Activated T-helper 1 cell treated with Interleukin-2 at 50 U/mL for 16 hours (primary cell): Measurements from ENCODE around the gene TBRG4.
A peak's percentile ranks its signal among the peaks of the same experiment; 100 is the strongest.
"Not testable (repeated sequence)": the region's sequence is repeated elsewhere in the genome, so short reads cannot be mapped to it uniquely, and the experiment has no call there.

Experiments used
- DNase-seq: peaks from one replicate; pipeline ENCODE4 v3.0.0-alpha.2; 2020; ENCODE audit warnings: low read depth

Gene TBRG4

GRCh38 chr7:45111298-45112223, at the start of gene TBRG4:
TBRG4 (minus strand) TSS chr7:45111697; CDS start chr7:45109237, 2,460 bp downstream.
- DNase-seq = peak; percentile 89

DNA sequence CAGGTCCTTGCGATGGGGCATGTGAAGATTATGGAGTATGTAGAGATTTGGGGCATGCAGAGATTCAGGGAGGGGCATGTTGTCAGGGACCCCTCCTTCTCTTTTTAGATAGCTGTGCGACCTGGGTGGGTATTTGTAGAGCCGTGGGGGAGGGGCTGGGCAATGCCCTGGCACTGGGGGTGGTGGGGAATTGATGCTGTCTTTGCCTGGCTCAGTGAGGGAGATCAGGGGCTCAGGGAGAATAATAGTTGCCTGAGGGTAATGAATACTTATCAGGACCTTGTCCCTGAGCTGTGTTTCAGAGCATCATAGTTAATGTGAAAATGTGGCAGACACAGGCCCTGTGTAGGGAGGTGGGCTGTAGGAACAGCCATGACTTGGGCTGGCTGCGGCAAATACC, 49.6 kb upstream of the TBRG4 start:
- no peak for DNase-seq

DNA sequence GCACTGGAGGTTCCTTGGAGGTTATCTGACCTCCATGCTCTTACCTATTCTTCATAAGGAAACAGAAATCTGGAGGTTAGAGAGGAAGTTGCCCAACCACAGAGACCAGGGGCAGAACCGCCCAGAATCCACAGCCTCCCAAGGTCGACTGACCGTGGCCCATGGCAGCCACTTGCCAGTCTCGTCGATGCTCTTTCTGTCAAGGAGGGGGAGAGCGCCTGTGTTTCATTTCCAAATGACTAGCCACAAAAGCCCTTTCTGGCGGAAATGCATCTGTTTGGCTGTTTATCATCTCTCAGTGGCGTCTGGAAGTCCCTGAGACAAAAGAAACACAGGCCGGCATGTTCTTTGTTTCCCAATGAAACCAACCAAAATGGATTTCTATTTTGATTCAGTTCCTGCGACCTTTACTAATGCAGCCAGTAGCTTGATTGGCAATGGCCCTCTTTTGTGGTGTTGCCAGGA, 49.0 kb upstream of the TBRG4 start:
- no peak for DNase-seq

GRCh38 chr7:45159296-45159695, 47.8 kb upstream of the TBRG4 start:
- DNase-seq = no peak

GRCh38 chr7:45158471-45158870, 47.0 kb upstream of the TBRG4 start:
- no peak for DNase-seq

- DNase-seq = no peak
Measured at GRCh38 chr7:45157653-45158401, 46.3 kb upstream of the TBRG4 start, which contains the start of gene RAMP3. RAMP3 (plus strand) TSS chr7:45157791; CDS start chr7:45157829, 38 bp downstream.

GRCh38 chr7:45157286-45157652, 45.8 kb upstream of the TBRG4 start:
- DNase-seq = no peak

DNA sequence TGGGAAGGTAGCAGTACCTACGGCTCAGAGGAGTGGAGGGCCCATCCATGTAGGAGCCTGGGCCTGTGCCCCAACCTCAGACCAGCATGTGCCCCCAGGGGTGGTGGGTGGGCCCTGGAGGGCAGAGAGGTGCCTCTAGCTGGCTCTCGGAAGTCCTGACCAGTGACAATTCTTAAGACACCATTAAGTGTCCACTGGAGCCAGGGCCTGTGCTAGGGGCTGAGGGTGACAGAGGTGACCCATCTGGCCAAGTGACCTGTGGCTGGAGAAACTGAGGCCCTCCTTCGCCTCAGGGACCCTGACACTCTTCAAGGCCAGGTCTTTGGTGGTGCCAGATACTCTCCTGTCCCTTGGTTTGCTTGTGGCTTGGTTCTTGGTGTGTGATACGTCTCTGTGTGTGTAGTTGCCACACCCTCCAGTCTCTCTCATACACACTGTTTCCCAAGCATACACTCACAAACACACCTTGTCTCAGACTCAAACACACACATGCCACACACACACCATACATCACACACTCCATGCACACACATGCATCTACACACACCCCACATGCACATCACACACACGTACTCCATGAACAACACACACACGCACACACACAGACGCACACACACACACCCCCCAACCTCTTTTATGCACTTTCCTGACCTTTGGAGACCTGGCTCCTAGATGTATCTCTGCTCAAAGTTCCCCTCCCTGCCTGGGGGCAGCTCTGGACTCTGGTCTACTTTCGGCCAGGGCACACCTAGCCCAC, 45.2 kb upstream of the TBRG4 start:
- DNase-seq = no peak

GRCh38 chr7:45155941-45156340, 44.4 kb upstream of the TBRG4 start:
- no peak for DNase-seq

DNA sequence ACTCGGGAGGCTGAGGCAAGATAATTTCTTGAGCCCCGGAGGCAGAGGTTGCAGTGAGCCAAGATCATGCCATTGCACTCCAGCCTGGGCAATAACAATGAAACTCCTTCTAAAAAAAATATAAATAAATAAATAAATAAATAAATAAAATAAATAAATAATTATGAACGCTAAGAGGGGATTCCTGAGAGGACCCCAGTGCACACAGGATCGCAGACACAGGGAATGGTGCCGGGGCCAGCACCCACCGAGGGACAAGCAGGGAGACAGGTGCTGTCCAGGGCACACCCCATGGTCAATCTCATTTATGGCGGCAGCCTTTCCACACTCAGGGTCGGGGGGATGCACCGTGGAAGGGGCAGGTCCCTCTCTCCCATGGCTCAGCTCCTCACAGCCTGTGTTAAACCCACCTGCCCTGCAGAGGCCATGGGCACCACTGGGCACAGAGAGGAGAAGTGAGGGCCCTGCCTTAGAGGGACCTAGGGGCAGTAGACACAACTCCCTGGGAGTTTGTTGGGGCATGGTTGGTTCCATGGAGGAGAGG, 43.9 kb upstream of the TBRG4 start:
- DNase-seq = no peak

DNA sequence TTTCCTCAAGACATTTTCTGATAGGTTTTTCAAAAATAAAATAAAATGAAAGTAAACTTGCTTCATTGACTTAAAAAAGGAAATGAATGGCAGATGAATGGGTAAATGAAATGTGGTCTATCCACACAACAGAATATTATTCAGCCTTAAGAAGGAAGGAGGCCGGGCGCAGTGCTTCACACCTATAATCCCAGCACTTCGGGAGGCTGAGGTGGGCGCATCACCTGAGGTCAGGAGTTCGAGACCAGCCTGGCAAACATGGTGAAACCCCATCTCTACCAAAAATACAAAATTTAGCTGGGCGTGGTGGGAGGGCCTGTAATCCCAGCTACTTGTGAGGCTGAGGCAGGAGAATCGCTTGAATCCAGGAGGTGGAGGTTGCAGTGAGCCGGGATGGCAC, 42.4 kb upstream of the TBRG4 start:
- not testable (repeated sequence) for DNase-seq

- DNase-seq = no peak
Measured at GRCh38 chr7:45153233-45153632, 41.7 kb upstream of the TBRG4 start.

- DNase-seq = no peak
Measured at GRCh38 chr7:45151967-45152366, 40.5 kb upstream of the TBRG4 start.

DNA sequence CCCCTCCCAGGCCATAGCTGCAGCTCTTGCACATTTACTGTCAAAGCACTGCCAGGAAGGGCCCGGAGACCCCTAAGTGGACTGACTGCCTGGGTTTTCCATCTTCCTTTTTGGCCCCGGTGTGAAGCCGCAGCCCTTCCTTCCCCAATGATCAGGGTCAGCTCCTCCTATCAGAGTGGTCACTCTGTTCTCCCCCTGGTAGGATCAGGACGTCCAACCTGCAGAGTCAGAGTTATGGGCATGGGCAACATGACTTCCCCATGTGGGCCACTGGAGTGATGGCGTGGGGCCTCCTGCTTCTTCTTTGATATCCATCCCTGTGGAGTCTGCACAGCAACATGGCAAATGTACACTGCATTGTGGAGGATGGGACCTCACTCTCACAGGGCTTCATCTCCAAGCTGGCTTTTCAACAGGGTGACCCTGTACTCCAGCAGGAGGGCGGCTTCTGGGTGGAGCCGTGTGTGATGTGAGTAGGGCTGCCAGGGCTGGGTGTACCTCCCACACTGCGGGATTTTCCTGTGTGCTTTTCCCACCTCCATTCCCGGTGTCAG, 39.7 kb upstream of the TBRG4 start:
- no peak for DNase-seq

DNA sequence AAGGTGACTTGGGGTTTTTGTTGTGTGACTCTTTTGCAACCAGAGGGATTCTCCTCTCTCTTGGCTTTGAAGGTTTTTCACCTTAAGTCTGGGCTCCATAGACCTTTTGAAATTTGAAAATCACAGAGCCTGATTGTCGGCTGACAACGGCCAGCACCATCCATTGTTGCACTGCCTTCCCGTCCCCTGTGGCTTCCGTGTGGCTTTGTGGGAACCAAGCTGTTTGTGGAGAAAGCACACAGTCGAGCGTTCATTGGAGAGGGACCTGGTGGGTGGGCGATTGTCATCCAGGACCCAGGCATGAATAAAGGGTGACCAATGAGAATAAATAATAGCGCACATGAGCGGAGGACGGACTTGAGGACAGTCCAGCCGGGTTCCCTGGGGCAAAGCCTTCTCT, 38.7 kb upstream of the TBRG4 start:
- no peak for DNase-seq

DNA sequence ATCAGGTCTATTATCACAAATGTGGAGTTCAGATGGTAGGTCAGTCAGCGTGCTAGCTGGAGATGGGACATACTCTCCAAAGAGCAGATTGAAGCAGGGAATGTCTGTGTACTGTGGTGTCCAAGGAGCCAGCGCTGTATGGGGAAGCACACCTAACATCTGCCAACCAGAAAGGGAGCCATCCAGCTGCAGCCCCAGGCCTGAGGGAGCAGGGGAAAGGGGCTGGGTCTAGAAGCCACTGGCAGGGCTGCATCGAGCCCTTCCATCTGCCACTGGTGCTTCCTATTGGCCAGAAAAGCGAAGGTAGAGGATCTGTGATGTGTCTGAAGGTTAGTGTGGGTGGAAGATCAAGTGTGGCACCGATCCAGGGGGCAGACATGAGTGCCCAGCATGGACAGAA, 38.1 kb upstream of the TBRG4 start:
- DNase-seq = no peak

GRCh38 chr7:45148653-45148973, 37.1 kb upstream of the TBRG4 start:
- no peak for DNase-seq

DNA sequence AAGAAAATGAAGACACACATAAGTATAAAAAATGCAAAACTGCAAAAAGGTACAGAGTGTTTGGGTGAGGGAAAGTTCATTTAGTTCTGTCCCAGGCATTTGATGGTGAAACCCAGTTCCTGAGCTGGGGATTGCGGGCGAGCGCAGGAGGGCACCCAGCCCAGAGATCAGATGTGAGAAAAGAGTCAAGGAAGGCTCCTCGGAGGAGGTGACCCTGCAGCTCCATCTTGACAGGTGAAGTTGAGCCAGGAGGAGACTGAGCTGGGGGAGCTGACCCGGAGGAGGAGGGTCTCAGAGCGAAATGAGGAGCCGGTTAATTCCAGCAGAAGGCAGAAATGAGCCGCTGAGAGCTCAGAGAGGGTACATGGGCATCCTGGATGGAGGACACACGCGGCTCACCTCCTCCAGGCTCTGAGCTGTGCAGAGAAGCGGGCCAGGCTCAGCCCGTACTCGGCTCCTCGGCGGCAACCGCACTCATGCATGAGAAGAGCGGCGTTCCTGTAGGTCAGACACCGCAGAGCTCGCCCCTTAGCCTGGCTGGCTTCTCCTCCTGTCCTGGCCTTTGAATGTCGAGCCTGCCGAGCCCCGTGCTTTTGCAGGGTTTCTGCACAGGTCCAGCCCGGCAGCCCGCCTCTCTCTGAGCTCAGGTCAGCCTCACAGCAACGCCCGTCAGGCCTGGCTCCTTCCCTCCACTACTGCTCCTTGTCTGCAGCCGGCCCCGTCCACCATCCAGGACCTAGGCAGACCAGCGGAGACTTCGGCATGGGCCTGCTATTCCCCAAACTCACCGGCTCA, 36.6 kb upstream of the TBRG4 start:
- no peak for DNase-seq

DNA sequence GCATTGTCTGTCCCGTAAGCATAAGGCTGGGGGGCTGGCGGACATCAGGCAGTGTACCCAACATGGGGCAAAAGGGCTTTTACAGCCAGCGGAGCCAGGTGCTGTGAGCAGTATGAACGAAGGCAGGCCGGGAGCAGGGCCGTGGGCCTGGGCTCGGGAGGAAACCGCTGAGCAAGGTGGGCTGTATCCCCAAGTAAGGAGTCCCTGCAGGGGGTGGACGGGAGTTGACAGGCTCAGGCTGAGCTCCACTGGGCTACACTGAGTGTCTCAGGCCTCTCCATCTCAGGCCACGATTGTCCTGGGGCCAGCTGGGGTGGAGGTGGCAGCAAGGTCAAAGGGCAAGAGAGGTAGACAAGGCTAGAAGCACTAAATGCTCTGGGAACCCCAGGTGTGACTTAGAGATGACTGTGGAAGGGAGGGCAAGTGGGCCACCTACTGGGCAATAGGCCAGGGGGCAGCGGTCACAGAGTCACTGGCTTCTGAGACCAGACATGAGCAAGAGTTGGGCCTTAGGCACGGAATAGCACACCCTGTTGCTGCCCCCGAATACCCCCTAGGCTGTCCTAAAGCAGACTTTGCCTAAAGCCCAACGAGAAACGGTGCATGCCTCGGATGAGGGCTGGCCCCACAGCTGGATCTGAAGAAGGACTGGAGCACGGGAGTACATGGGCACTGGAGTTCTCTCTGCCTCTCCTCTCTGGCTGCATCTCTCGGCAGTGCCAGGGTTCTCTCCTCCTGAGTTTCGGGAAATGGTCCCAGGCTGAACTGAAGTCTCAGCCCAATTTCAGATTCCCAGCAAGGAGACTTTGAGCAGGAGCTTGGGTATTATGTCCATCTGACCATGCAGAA, 35.3 kb upstream of the TBRG4 start:
- no peak for DNase-seq

- DNase-seq = no peak
Measured at GRCh38 chr7:45145881-45146280, 34.4 kb upstream of the TBRG4 start.
